ENCODE results near the gene AUTS2. TPM values are rescaled to one million over a fixed set of nuclear protein-coding genes. Genes with fewer than 3 reads are reported as not detected.

Gene AUTS2
- total and polyA plus RNA-seq, 4 donors = 4.9 to 24.4 (median 7.0) TPM

DNA sequence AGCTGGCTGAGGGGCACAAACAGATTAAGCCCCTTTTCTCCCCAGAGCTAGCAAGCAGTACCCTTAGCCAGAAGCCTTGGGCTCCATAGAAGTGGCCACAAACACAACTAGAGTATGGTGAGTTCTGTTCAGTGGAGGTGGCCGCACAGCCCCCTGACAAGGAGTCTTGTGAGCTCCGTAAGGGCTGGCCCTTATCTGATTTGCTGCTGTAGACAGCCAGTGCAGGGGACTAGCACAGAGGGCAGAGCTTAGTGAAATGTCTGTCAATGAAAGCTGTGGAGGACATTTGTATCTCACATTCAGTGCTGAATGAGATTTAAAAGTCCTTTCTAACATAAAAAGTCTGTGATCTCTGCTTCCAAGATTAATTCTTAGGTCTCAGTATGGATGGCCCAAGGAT, 137.3 kb downstream of the AUTS2 start:
- no peak overlapping the region for H3K4me3 ChIP-seq (ENCODE audit: low read depth in 1 of 3, low read length in 3 of 3)
- H3K9me3 ChIP-seq (ENCODE audit: control insufficient read depth in 4 of 4, low read length in 3 of 4) = no peaks in the 10 kb centered on the region
- no peaks in the 10 kb centered on the region for H3K27me3 ChIP-seq (ENCODE audit: control insufficient read depth in 4 of 4, insufficient read depth in 4 of 4, low read length in 3 of 4)
- H3K27ac ChIP-seq (ENCODE audit: low read depth in 1 of 2, low read length in 2 of 2) = no peak overlapping the region
- H3K9ac ChIP-seq (ENCODE audit: low read depth in 1 of 2, low read length in 2 of 2) = no peak overlapping the region
- TF ChIP-seq, protein P1, sequence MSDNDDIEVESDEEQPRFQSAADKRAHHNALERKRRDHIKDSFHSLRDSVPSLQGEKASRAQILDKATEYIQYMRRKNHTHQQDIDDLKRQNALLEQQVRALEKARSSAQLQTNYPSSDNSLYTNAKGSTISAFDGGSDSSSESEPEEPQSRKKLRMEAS (IDR thresholded peaks at IDR 0.05) = no peak
- TF ChIP-seq FOXA1 (IDR thresholded peaks at IDR 0.05) (no peak), YY1 (IDR thresholded peaks at IDR 0.05) (no peak), RXRA (IDR thresholded peaks at IDR 0.05) (no peak), FOXA2 (IDR thresholded peaks at IDR 0.05) (no peak), EGR1 (IDR thresholded peaks at IDR 0.05; ENCODE audit: low read depth in 2 of 2) (no peak), SP1 (IDR thresholded peaks at IDR 0.05) (no peak), RAD21 (IDR thresholded peaks at IDR 0.05) (no peak), TAF1 (conservative IDR thresholded peaks at IDR 0.05) (no peak), JUND (IDR thresholded peaks at IDR 0.05) (no peak), GABPA (IDR thresholded peaks at IDR 0.05 in 1 of 2, conservative IDR thresholded peaks at IDR 0.05 in 1 of 2) (no peak), HNF4A (conservative IDR thresholded peaks at IDR 0.05) (no peak), HNF4G (IDR thresholded peaks at IDR 0.05) (no peak), NR2F2 (IDR thresholded peaks at IDR 0.05) (no peak)
- TF ChIP-seq, protein P2, sequence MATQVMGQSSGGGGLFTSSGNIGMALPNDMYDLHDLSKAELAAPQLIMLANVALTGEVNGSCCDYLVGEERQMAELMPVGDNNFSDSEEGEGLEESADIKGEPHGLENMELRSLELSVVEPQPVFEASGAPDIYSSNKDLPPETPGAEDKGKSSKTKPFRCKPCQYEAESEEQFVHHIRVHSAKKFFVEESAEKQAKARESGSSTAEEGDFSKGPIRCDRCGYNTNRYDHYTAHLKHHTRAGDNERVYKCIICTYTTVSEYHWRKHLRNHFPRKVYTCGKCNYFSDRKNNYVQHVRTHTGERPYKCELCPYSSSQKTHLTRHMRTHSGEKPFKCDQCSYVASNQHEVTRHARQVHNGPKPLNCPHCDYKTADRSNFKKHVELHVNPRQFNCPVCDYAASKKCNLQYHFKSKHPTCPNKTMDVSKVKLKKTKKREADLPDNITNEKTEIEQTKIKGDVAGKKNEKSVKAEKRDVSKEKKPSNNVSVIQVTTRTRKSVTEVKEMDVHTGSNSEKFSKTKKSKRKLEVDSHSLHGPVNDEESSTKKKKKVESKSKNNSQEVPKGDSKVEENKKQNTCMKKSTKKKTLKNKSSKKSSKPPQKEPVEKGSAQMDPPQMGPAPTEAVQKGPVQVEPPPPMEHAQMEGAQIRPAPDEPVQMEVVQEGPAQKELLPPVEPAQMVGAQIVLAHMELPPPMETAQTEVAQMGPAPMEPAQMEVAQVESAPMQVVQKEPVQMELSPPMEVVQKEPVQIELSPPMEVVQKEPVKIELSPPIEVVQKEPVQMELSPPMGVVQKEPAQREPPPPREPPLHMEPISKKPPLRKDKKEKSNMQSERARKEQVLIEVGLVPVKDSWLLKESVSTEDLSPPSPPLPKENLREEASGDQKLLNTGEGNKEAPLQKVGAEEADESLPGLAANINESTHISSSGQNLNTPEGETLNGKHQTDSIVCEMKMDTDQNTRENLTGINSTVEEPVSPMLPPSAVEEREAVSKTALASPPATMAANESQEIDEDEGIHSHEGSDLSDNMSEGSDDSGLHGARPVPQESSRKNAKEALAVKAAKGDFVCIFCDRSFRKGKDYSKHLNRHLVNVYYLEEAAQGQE (IDR thresholded peaks at IDR 0.05) = no peak
- TF ChIP-seq, protein P3, sequence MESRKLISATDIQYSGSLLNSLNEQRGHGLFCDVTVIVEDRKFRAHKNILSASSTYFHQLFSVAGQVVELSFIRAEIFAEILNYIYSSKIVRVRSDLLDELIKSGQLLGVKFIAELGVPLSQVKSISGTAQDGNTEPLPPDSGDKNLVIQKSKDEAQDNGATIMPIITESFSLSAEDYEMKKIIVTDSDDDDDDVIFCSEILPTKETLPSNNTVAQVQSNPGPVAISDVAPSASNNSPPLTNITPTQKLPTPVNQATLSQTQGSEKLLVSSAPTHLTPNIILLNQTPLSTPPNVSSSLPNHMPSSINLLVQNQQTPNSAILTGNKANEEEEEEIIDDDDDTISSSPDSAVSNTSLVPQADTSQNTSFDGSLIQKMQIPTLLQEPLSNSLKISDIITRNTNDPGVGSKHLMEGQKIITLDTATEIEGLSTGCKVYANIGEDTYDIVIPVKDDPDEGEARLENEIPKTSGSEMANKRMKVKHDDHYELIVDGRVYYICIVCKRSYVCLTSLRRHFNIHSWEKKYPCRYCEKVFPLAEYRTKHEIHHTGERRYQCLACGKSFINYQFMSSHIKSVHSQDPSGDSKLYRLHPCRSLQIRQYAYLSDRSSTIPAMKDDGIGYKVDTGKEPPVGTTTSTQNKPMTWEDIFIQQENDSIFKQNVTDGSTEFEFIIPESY (IDR thresholded peaks at IDR 0.05) = no peak
- TF ChIP-seq, protein P4, sequence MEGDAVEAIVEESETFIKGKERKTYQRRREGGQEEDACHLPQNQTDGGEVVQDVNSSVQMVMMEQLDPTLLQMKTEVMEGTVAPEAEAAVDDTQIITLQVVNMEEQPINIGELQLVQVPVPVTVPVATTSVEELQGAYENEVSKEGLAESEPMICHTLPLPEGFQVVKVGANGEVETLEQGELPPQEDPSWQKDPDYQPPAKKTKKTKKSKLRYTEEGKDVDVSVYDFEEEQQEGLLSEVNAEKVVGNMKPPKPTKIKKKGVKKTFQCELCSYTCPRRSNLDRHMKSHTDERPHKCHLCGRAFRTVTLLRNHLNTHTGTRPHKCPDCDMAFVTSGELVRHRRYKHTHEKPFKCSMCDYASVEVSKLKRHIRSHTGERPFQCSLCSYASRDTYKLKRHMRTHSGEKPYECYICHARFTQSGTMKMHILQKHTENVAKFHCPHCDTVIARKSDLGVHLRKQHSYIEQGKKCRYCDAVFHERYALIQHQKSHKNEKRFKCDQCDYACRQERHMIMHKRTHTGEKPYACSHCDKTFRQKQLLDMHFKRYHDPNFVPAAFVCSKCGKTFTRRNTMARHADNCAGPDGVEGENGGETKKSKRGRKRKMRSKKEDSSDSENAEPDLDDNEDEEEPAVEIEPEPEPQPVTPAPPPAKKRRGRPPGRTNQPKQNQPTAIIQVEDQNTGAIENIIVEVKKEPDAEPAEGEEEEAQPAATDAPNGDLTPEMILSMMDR (IDR thresholded peaks at IDR 0.05; ENCODE audit: low read depth, low read length, missing input control) = no peak
- TF ChIP-seq, protein P5, sequence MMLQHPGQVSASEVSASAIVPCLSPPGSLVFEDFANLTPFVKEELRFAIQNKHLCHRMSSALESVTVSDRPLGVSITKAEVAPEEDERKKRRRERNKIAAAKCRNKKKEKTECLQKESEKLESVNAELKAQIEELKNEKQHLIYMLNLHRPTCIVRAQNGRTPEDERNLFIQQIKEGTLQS (IDR thresholded peaks at IDR 0.05) = no peak
- no peaks in the 10 kb centered on the region for H3K36me3 ChIP-seq (ENCODE audit: control insufficient read depth in 4 of 4, insufficient read depth in 3 of 4, low read depth in 1 of 4, low read length in 3 of 4)
- DNase-seq (ENCODE audit: low spot score) = no peak
- no peaks in the 10 kb centered on the region for H3K4me1 ChIP-seq (ENCODE audit: control insufficient read depth in 4 of 4, insufficient read depth in 4 of 4, low read length in 3 of 4)
- 94% methylated on average over 2 of the region's 2 CpGs for WGBS
